HCT116 (cell line): Measurements from ENCODE around the gene AGAP1. TPM values are rescaled to one million over a fixed set of nuclear protein-coding genes. Genes with fewer than 3 reads are reported as not detected.

Experiments used
- ATAC-seq: fragments of 200-7000 bp; cut with Tn5 transposase; 2 replicates; pipeline ENCODE4 v1.9.1; 2020; ENCODE audit warnings: mild to moderate bottlenecking, moderate library complexity
- BruUV-seq: library from RNA; stranded (reverse); fragments of 400-500 nt; replicated peaks from 2 replicates; lab custom pipeline; 2021; lab: Mats Ljungman, UMichigan
- CTCF ChIA-PET: fragments of 300-600 bp; sonication (Branson Sonifier 250); formaldehyde crosslinking; loops from one replicate; lab custom pipeline; 2021; ENCODE audit warnings: antibody characterized with exemption; lab: Charles Lee
- POLR2A ChIA-PET: fragments of 300-600, 350-600 bp; sonication (Branson Sonifier 250); formaldehyde crosslinking; loops from one replicate; lab custom pipeline; 2021; ENCODE audit warnings: antibody characterized with exemption; lab: Charles Lee
- RAD21 ChIA-PET, 2 experiments: fragments of 300-600 bp; sonication (Branson Sonifier 250); formaldehyde crosslinking; loops; one replicate each; lab custom pipeline; 2023; ENCODE audit warnings: low total read pairs in 2 of 2; ENCODE audit not compliant: uncharacterized antibody in 2 of 2, unreplicated experiment in 2 of 2, low non-redundant PET in 1 of 2; lab: Charles Lee
- DNase-seq: peaks from one replicate; pipeline ENCODE4 v3.0.0-alpha.2; 2010; ENCODE audit warnings: low read depth, low spot score
- H2AFZ ChIP-seq: fragments of 200-600 bp; shearing (Covaris generic), sonication (generic); 2 replicates; pipeline ENCODE4 v1.6.1; 2017; ENCODE audit warnings: low read depth, mixed run types, mixed read lengths, antibody characterized with exemption, low read length; ENCODE audit not compliant: poor library complexity, severe bottlenecking
- H3K27ac ChIP-seq: 2 replicates; pipeline ENCODE4 v1.5.1; 2012; ENCODE audit warnings: low read depth, low read length
- H3K27me3 ChIP-seq: fragments of 200-600 bp; sonication (generic); 2 replicates; pipeline ENCODE4 v1.6.1; 2016; ENCODE audit warnings: mixed run types, low read length, mixed read lengths; ENCODE audit not compliant: insufficient read depth
- H3K36me3 ChIP-seq, 2 experiments: fragments of 200-500 bp in 1 of 2; fragments of 200-600 bp in 1 of 2; sonication (Bioruptor generic) in 1 of 2; sonication (generic) in 1 of 2; 2 replicates each; pipeline versions ENCODE4 v1.5.1 to v1.6.1; 2014 to 2016; ENCODE audit warnings: low read length in 2 of 2, inconsistent platforms in 1 of 2, mixed read lengths in 1 of 2, mixed run types in 1 of 2; ENCODE audit not compliant: insufficient read depth in 2 of 2, control insufficient read depth in 1 of 2
- H3K4me1 ChIP-seq, 2 experiments: fragments of 200-600 bp in 1 of 2; sonication (generic) in 1 of 2; 2 replicates each; pipeline versions ENCODE4 v1.5.1 to v1.6.1; 2012 to 2017; ENCODE audit warnings: low read length in 2 of 2, inconsistent platforms in 1 of 2, mild to moderate bottlenecking in 1 of 2, mixed read lengths in 1 of 2, mixed run types in 1 of 2, moderate library complexity in 1 of 2; ENCODE audit not compliant: insufficient read depth in 2 of 2, control insufficient read depth in 1 of 2
- H3K4me2 ChIP-seq: fragments of 200-600 bp; sonication (generic); 2 replicates; pipeline ENCODE4 v1.6.1; 2017; ENCODE audit warnings: mixed run types, low read length, mixed read lengths
- H3K4me3 ChIP-seq, 2 experiments: fragments of 200-600 bp in 1 of 2; sonication (generic) in 1 of 2; replicated peaks in 1 of 2; 2 replicates each; pipeline ENCODE4 v1.5.1; 2011 to 2016; ENCODE audit warnings: low read length in 2 of 2, control low read depth in 1 of 2, low read depth in 1 of 2, mild to moderate bottlenecking in 1 of 2, mixed read lengths in 1 of 2, mixed run types in 1 of 2
- H3K79me2 ChIP-seq: fragments of 200-600 bp; sonication (generic); 2 replicates; pipeline ENCODE4 v1.6.1; 2017; ENCODE audit warnings: mild to moderate bottlenecking, mixed run types, low read length, moderate library complexity, mixed read lengths; ENCODE audit not compliant: insufficient read depth
- H3K9ac ChIP-seq: fragments of 200-600 bp; sonication (generic); 2 replicates; pipeline ENCODE4 v1.6.1; 2016; ENCODE audit warnings: low read length, mixed read lengths
- H3K9me2 ChIP-seq: fragments of 200-600 bp; sonication (generic), shearing (Covaris generic); 2 replicates; pipeline ENCODE4 v1.6.1; 2017; ENCODE audit warnings: mixed run types, mild to moderate bottlenecking, moderate library complexity; ENCODE audit not compliant: insufficient read depth
- H3K9me3 ChIP-seq, 2 experiments: fragments of 200-500 bp in 1 of 2; fragments of 200-600 bp in 1 of 2; sonication (Bioruptor generic) in 1 of 2; sonication (generic) in 1 of 2; 2 replicates each; pipeline ENCODE4 v1.6.1; 2014 to 2017; ENCODE audit warnings: low read length in 2 of 2, mixed read lengths in 2 of 2, inconsistent platforms in 1 of 2, low read depth in 1 of 2, mild to moderate bottlenecking in 1 of 2, mixed run types in 1 of 2, moderate library complexity in 1 of 2; ENCODE audit not compliant: control insufficient read depth in 1 of 2, insufficient read depth in 1 of 2
- H4K20me1 ChIP-seq: fragments of 200-600 bp; sonication (generic), shearing (Covaris generic); 2 replicates; pipeline ENCODE4 v1.6.1; 2017; ENCODE audit warnings: mixed run types, mild to moderate bottlenecking, moderate library complexity; ENCODE audit not compliant: insufficient read depth
- CTCF ChIP-seq, 3 experiments: fragments of 200-600 bp in 1 of 3; sonication (generic) in 1 of 3; IDR thresholded peaks in 2 of 3; conservative IDR thresholded peaks in 1 of 3; 2 replicates each; pipeline ENCODE4 v1.5.1; 2012 to 2017; ENCODE audit warnings: low read depth in 2 of 3, low read length in 2 of 3, antibody characterized with exemption in 1 of 3, borderline replicate concordance in 1 of 3, control low read depth in 1 of 3, mild to moderate bottlenecking in 1 of 3, mixed read lengths in 1 of 3, mixed run types in 1 of 3, moderate library complexity in 1 of 3; ENCODE audit not compliant: insufficient read depth in 1 of 3
- EGR1 ChIP-seq: IDR thresholded peaks from 2 replicates; pipeline ENCODE4 v1.6.1; 2012; ENCODE audit warnings: low read depth
- EZH2 ChIP-seq: fragments of 200-600 bp; sonication (generic); IDR thresholded peaks from 2 replicates; pipeline ENCODE4 v1.6.1; 2017; ENCODE audit warnings: antibody characterized with exemption, mixed run types
- EZH2phosphoT487 ChIP-seq: fragments of 200-600 bp; IDR thresholded peaks from 2 replicates; pipeline ENCODE4 v1.6.1; 2018; ENCODE audit warnings: antibody characterized with exemption, borderline replicate concordance
- FOSL1 ChIP-seq: IDR thresholded peaks from 2 replicates; pipeline ENCODE4 v1.6.1; 2012; ENCODE audit warnings: low read depth
- JUND ChIP-seq: IDR thresholded peaks from 2 replicates; pipeline ENCODE4 v1.6.1; 2012
- POLR2A ChIP-seq: IDR thresholded peaks from 2 replicates; pipeline ENCODE4 v1.7.0; 2011; ENCODE audit warnings: borderline replicate concordance; ENCODE audit not compliant: insufficient read depth, insufficient read length; ENCODE audit errors: extremely low read depth
- POLR2AphosphoS5 ChIP-seq: IDR thresholded peaks from 2 replicates; pipeline ENCODE4 v1.6.1; 2011; ENCODE audit warnings: mild to moderate bottlenecking, low read depth, low read length, moderate library complexity
- SIN3A ChIP-seq: IDR thresholded peaks from 2 replicates; pipeline ENCODE4 v1.6.1; 2012; ENCODE audit warnings: low read depth
- SP1 ChIP-seq: IDR thresholded peaks from 2 replicates; pipeline ENCODE4 v1.6.1; 2012; ENCODE audit warnings: low read depth
- SRF ChIP-seq: IDR thresholded peaks from 2 replicates; pipeline ENCODE4 v1.6.1; 2012; ENCODE audit warnings: low read depth
- TCF7L2 ChIP-seq: IDR thresholded peaks from 2 replicates; pipeline ENCODE4 v1.7.0; 2011; ENCODE audit warnings: borderline replicate concordance, inconsistent platforms; ENCODE audit not compliant: insufficient read depth, insufficient read length; ENCODE audit errors: extremely low read depth
- intact Hi-C: fragments of 100-400 bp; cut with micrococcal nuclease; formaldehyde crosslinking; loops from 2 replicates; pipeline ENCODE4 v1.10.0; 2022
- total RNA-seq: library from RNA; stranded (reverse); gene quantifications from one replicate; pipeline ENCODE4 v1.2.1, GENCODE V29; 2021; ENCODE audit not compliant: unreplicated experiment
- TF ChIP-seq, protein P1 (sequence below): IDR thresholded peaks from 2 replicates; pipeline ENCODE4 v1.6.1; 2012; ENCODE audit warnings: low read depth

The AGAP1 gene
- total RNA-seq, 1 experiment from 2014 or later: 43.8 TPM

GRCh38 chr2:236083934-236084333 is 590.1 kb downstream of the AGAP1 start:
- Histone ChIP-seq H3K9me3 (no peaks in the 10 kb centered on the region), H3K36me3 (0 out of 4 replicates have a peak, but pooled peaks cover 0 to 5% of the 10 kb centered on the region in 2 experiments), H3K4me3 (no peak overlapping the region), H4K20me1 (no peaks in the 10 kb centered on the region), H3K9ac (no peak overlapping the region), H3K9me2 (no peaks in the 10 kb centered on the region), H3K4me1 (peaks cover 2 to 5% of the 10 kb centered on the region in 2 experiments), H3K79me2 (no peaks in the 10 kb centered on the region), H3K4me2 (no peak overlapping the region), H3K27me3 (no peaks in the 10 kb centered on the region), H2AFZ (no peak overlapping the region), H3K27ac (no peak overlapping the region)
- DNase-seq: no peak
- ChIA-PET POLR2A (no interaction called here), CTCF (no interaction called here), RAD21 (no interaction called here)
- TF ChIP-seq SP1 (no peak), FOSL1 (no peak), TCF7L2 (no peak), POLR2A (no peak), JUND (no peak), EZH2phosphoT487 (no peak), CTCF (IDR thresholded peaks at IDR 0.05 in 2 of 3, conservative IDR thresholded peaks at IDR 0.05 in 1 of 3; ENCODE audit: borderline replicate concordance in 1 of 3, insufficient read depth in 1 of 3, low read depth in 2 of 3, low read length in 2 of 3) (no peak), SRF (no peak), SIN3A (no peak), EZH2 (no peak), POLR2AphosphoS5 (no peak), EGR1 (no peak)
- TF ChIP-seq, protein P1, sequence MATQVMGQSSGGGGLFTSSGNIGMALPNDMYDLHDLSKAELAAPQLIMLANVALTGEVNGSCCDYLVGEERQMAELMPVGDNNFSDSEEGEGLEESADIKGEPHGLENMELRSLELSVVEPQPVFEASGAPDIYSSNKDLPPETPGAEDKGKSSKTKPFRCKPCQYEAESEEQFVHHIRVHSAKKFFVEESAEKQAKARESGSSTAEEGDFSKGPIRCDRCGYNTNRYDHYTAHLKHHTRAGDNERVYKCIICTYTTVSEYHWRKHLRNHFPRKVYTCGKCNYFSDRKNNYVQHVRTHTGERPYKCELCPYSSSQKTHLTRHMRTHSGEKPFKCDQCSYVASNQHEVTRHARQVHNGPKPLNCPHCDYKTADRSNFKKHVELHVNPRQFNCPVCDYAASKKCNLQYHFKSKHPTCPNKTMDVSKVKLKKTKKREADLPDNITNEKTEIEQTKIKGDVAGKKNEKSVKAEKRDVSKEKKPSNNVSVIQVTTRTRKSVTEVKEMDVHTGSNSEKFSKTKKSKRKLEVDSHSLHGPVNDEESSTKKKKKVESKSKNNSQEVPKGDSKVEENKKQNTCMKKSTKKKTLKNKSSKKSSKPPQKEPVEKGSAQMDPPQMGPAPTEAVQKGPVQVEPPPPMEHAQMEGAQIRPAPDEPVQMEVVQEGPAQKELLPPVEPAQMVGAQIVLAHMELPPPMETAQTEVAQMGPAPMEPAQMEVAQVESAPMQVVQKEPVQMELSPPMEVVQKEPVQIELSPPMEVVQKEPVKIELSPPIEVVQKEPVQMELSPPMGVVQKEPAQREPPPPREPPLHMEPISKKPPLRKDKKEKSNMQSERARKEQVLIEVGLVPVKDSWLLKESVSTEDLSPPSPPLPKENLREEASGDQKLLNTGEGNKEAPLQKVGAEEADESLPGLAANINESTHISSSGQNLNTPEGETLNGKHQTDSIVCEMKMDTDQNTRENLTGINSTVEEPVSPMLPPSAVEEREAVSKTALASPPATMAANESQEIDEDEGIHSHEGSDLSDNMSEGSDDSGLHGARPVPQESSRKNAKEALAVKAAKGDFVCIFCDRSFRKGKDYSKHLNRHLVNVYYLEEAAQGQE: no peak
- no peak for ATAC-seq
- intact Hi-C loops: no loop called here
- no TSS peak for BruUV-seq
